ENCODE measurements around the gene RPH3AL.
"Not testable (repeated sequence)": the region's sequence is repeated elsewhere in the genome, so short reads cannot be mapped to it uniquely, and the experiment has no call there.

RPH3AL gene

DNA sequence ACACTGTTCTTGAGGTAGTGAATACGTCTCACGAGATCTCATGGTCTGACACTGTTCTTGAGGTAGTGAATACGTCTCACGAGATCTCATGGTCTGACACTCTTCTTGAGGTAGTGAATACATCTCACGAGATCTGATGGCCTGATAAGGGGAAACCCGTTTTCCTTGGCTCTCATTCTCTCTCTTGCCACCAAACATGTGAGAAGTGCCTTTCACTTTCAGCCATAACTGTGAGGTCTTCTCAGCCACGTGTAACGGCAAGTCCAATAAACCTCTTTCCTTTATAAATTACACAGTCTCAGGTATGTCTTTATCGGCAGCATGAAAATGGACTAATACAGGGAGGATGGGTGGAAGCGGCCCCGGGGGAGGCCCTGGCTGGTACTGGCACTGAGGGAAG lies 184.0 kb downstream of the RPH3AL start:
- DNase-seq: not testable (repeated sequence)

DNA sequence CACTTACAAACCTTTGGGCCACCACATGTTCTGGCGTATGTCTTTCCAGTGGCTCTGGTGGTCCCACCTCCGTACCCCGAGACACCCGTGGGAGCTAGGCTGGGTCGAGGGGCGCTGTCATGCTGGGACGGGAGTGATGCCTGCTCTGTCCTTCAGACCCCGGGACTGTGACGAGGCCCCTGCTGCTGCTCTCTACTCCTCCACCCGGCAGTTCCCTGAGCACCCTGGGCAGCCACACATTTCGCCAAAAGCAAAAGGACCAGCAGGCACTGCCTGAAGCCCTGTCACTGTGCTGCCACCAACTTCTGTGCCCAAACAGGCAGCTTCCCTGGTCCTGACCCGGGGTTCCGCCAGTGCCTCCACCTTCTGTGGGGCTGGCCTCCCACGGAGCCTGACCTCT lies 186.7 kb downstream of the RPH3AL start:
- no peak for DNase-seq

DNA sequence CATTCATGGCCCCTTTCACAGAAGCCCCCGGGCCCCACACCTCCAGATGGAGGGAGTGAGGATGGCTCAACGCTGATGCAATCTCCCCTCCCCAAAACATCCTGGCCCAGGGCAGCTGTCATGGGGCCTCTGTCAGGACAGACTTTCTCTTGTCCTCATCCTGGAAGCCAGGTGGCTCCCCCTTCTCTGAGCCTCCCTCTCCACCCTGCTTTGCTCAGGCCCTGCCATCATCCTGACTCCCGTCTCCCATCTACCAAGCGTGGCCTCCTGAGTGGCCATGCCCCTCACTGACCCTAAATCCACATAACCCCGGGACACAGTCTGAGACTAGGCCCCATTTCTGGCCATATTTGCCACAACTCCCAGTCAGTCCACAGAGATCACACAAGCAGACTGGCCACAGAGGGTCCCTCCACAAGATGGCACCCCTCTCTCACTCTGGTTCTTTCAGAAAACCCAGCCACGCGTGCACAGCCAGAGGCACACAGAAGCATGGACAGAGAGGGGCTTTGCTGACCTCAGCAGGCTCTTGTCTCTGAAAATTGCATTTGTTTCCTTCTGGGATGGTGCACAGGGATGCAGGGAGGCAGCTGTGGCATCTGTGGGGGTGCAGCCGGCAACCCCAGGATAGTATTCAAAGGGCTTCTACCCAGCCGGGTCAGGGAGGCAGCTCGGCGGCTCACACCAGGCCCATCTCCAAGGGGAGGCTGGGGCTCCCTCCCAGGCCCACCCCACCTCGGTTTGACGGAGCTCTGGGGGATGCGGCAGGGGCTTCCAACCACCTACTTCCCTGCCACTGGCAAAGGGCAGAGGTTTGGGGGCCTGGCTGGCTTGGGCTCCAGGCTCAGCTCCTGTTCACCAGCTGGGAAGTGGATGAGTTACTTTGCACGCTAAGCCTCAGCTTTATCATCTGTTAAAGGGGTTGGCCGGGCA lies 188.0 kb downstream of the RPH3AL start:
- peak; percentile 26 for DNase-seq

DNA sequence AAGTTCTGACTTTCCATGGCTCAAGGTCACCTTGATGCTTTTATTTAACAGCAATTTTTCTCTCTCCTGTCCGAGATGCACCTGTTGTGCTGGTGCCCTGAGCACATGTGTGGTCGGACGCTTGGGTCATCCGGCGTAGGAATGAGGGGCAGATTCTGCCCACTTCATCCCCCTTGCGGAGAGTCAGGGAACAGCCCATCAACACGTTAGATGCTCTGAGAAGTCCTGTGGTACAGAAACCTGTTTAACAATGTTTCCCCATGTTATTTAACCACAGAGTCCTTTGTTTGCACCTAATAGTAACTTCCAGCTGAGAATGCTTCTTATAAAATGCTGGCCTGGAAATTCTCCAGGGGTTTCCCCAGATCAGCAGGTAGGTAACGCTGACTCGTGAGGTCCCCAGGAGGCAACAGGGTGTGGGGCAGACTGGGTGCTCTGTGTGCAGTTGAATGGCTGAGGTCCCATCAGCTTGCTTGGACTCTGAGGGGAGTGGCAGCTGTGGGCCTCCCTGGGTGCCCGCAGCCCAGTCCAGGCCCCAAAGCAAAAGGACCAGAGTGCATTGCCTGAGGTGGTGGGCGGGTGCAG lies 189.0 kb downstream of the RPH3AL start:
- no peak for DNase-seq

DNA sequence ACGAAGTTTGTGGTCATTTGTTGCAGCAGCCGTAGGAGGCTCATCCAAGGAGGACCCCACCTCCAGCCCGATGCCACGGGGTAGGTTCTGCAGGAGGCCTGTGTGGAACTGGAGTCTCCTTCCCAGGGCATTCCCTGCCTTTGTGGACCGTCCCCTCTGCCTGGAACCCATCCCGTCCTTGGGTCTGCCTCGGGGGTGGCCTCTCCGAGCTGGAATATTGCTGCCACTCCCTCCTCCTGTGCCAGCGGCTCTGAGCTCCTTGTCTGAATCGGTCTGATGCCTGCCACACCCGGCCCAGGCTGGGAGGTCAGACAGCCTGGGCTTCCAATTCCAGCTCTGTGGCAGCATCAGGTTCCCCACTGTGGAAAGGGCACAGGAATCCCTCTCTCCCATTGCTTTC lies 189.9 kb downstream of the RPH3AL start:
- no peak for DNase-seq
